ENCODE data around the gene COMT. TPM values are rescaled to one million over a fixed set of nuclear protein-coding genes. Genes with fewer than 3 reads are reported as not detected.

Gene COMT
- polyA plus RNA-seq, 4 donors, result 57.8 to 236 (median 135) TPM

DNA sequence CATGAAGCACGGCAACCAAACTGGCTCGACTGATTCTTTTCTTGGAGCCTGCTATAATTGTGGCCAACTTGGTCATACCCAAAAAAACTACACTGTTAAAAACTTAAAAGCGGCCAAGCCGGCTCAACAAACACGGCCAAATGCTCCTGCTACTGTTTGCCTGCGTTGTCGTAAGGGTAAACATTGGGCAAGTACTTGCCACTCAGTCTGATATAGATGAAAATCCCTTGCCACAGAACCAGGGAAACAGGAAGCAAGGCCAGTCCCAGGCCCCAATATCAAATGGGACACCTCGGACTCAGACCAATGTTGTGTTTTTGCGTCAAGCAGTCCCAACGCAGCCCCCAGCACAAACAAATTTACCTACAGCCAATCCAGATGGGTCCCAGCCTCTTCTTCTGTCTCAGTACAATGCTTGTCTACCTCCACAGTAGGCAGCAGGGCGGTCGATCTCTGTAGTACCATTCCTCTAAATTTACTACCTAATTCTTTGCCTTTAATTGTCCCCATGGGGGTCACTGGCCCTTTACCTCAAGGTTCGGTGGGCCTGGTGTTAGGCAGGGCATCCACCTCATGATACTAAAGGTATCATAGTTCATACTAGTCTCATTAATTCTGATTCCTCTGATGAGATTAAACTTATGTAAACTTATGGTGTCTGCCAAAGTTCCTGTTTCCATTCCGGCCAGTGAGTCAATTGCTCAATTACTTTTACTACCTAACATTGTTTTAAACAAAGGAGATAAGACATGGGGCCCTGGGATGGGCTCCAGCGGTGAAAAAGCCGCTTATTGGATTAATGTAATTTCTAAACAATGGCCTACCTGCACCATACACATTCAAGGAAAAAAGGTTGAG, 3.7 kb upstream of the COMT start:
- 69 to 83% (median 70%) methylated on average over 16 of the region's 16 CpGs for WGBS, 3 donors
- Histone ChIP-seq H3K27ac (ENCODE audit: low read depth in 1 of 3, low read length in 2 of 3) (no peak overlapping the region), H3K4me3 (ENCODE audit: low read depth in 1 of 3, low read length in 3 of 3) (no peak overlapping the region), H3K36me3 (ENCODE audit: control insufficient read depth in 3 of 3, insufficient read depth in 2 of 3, low read depth in 1 of 3, low read length in 3 of 3) (peaks cover 0 to 4% (median 0%) of the 10 kb centered on the region in 3 donors), H3K4me1 (ENCODE audit: control insufficient read depth in 3 of 3, insufficient read depth in 2 of 3, low read depth in 1 of 3, low read length in 2 of 3) (peaks cover 2 to 23% (median 7%) of the 10 kb centered on the region in 3 donors), H3K9me3 (ENCODE audit: control insufficient read depth in 2 of 2, insufficient read depth in 1 of 2, low read depth in 1 of 2, low read length in 1 of 2) (peaks cover 0 to 15% of the 10 kb centered on the region in 2 donors), H3K27me3 (ENCODE audit: control insufficient read depth in 3 of 3, insufficient read depth in 3 of 3, low read length in 3 of 3) (no peaks in the 10 kb centered on the region)
- DNase-seq (peak; percentile 59), FAIRE-seq (no peak)

DNA sequence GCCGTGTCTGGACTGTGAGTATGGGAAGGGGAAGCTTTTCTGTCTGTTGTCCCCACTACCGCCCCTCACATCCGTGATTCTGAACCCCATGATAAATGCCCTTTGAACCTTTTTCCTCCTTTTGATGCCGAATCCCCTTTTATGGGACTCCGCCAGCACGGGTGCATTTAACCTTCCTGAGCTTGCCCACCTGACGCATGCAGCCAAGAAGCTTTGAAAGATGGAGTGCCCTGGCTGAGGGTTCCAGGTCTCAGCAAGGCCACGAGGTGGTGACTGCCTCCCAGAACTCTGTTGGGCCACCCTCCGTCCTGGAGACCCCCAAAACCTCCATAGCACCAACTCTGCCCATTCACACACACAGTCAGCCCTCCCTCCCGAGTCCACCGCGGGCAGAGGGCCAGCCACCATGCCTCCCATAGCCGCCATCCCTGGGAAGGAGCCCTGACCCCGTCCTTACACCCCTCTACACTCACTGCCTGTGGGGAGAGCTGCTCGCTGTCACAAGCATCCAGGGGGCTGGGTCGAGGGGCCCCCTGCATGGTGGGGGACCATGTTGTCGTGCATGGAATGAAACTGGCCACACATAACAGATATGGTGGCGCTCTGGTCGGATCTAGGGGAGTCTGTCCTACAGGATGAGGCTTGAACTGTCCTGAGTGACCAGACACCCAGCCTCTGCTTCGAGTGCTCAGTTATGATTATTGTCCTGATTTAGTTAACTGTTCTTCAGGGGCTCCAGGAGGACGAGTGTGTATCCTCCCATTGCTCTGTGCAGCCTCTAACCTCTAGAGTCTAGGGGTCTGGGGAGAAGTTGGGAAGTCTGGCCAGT, 822 bp upstream of the COMT start:
- Histone ChIP-seq H3K27me3 (ENCODE audit: control insufficient read depth in 3 of 3, insufficient read depth in 3 of 3, low read length in 3 of 3) (no peaks in the 10 kb centered on the region), H3K27ac (ENCODE audit: low read depth in 1 of 3, low read length in 2 of 3) (peak overlapping the region in 2 of 3 donors; percentile 69 to 89), H3K36me3 (ENCODE audit: control insufficient read depth in 3 of 3, insufficient read depth in 2 of 3, low read depth in 1 of 3, low read length in 3 of 3) (peaks cover 0 to under 1% (median 0%) of the 10 kb centered on the region in 3 donors), H3K4me3 (ENCODE audit: low read depth in 1 of 3, low read length in 3 of 3) (peak overlapping the region; percentile 55 to 87 (median 68)), H3K4me1 (ENCODE audit: control insufficient read depth in 3 of 3, insufficient read depth in 2 of 3, low read depth in 1 of 3, low read length in 2 of 3) (peaks cover 2 to 34% (median 16%) of the 10 kb centered on the region in 3 donors), H3K9me3 (ENCODE audit: control insufficient read depth in 2 of 2, insufficient read depth in 1 of 2, low read depth in 1 of 2, low read length in 1 of 2) (peaks cover 0 to 7% of the 10 kb centered on the region in 2 donors)
- FAIRE-seq (no peak), DNase-seq (no peak)
- WGBS, 3 donors, result 67 to 68% (median 68%) methylated on average over 21 of the region's 21 CpGs

DNA sequence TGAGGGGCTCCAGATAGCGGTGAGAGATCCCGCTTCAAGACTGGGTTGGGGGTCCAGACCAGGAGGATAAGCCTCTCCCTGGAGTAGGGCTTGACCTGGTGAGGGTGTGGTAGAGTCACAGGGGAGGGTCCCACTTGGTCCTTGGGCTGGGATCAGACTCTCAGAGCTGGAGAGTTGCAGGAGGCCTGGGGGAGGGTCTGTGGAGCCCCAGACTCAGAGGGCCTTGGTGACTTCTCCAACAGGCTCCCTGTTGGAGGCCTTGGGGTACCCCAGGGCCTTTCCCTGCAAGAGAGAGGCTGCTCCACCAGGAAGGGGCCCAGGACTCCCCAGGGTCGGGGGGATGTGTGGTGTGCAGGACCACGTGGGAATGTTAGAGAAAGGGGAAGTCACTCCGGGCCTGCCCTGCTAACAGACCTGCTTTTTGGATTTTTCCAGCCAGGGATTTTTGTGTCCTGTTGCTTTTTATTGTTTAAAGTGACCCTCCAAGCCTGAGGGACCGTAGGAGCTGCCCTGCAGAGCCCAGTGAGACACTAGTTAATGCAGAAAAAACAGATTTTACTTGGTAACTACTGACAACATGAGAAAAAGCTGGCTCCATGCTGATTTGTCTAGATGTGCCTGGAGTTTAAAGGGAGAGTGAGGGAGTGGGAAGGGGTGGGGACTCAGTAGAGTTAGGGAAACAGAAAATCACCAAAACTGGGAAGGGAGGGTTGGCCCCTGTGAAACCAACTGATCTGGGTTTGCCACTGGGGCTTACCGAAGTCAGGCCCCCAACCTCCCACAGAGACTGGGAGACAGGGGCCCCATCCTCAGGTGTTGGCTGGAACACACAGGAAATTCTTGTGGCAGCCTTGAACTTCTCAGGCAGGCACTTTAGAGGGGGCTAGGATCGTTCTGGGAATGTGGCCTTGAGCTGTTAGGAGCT, 847 bp downstream of the COMT start:
- Histone ChIP-seq H3K4me3 (ENCODE audit: low read depth in 1 of 3, low read length in 3 of 3) (peak overlapping the region; percentile 55 to 87 (median 68)), H3K4me1 (ENCODE audit: control insufficient read depth in 3 of 3, insufficient read depth in 2 of 3, low read depth in 1 of 3, low read length in 2 of 3) (peaks cover 2 to 36% (median 16%) of the 10 kb centered on the region in 3 donors), H3K36me3 (ENCODE audit: control insufficient read depth in 3 of 3, insufficient read depth in 2 of 3, low read depth in 1 of 3, low read length in 3 of 3) (no peaks in the 10 kb centered on the region), H3K27me3 (ENCODE audit: control insufficient read depth in 3 of 3, insufficient read depth in 3 of 3, low read length in 3 of 3) (no peaks in the 10 kb centered on the region), H3K9me3 (ENCODE audit: control insufficient read depth in 2 of 2, insufficient read depth in 1 of 2, low read depth in 1 of 2, low read length in 1 of 2) (no peaks in the 10 kb centered on the region), H3K27ac (ENCODE audit: low read depth in 1 of 3, low read length in 2 of 3) (peak overlapping the region; percentile 18 to 89 (median 87))
- 5 to 10% (median 9%) methylated on average over 8 of the region's 8 CpGs for WGBS, 3 donors
- DNase-seq (peak in 1 of 2 donors; percentile 59), FAIRE-seq (no peak)

DNA sequence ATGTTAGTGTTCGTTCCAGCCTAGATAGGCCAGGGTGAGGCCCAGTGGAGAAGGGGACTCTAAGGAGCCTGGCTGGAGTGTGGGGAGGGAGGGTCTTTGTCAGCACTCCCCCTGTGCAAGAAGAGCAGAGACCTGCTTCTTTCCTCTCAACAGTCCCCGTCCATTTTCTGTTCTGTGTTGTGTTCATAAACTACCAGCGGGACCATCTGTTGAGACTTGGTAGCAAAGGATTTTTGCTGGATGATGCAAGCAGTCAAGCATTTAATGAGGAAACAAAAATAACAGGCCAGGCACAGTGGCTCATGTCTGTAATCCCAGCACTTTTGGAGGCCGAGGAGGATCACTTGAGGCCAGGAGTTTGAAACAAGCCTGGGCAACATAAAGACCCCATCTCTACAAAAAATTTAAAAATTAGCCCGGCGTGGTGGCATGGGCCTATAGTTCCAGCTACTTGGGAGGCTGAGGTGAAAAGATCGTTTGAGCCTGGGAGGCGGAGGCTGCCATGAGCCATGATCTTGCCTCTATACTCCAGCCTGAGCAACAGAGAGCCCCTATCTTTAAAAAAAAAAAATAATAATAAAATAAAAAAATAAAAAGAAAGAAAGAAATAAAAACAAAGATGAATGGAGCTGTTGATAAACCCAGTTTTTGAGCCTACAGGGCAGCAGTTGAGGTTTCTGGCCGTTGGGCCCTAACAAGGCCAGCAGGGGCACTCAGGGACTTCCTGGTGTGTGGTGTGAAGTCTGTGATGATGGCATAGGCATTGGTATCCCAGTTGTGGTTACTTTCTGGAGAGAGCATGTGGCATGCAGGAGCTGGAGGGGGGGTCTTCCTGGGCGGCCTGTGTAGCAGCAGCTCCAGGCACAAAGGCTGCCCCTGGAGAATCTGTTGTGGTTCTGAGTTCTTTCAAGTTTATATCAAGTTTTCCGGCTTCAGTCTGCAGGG, 1.8 kb downstream of the COMT start:
- DNase-seq (peak in 1 of 2 donors; percentile 42), FAIRE-seq (no peak)
- H3K9me3 ChIP-seq (ENCODE audit: control insufficient read depth in 2 of 2, insufficient read depth in 1 of 2, low read depth in 1 of 2, low read length in 1 of 2), result no peaks in the 10 kb centered on the region
- H3K36me3 ChIP-seq (ENCODE audit: control insufficient read depth in 3 of 3, insufficient read depth in 2 of 3, low read depth in 1 of 3, low read length in 3 of 3), result peaks cover 0 to 4% (median 0%) of the 10 kb centered on the region in 3 donors
- peaks cover 2 to 30% (median 16%) of the 10 kb centered on the region in 3 donors for H3K4me1 ChIP-seq (ENCODE audit: control insufficient read depth in 3 of 3, insufficient read depth in 2 of 3, low read depth in 1 of 3, low read length in 2 of 3)
- H3K27ac ChIP-seq (ENCODE audit: low read depth in 1 of 3, low read length in 2 of 3), result peak overlapping the region; percentile 1 to 89 (median 87)
- peak overlapping the region in 1 of 3 donors; percentile 55 for H3K4me3 ChIP-seq (ENCODE audit: low read depth in 1 of 3, low read length in 3 of 3)
- 58 to 77% (median 69%) methylated on average over 11 of the region's 11 CpGs for WGBS, 3 donors
- H3K27me3 ChIP-seq (ENCODE audit: control insufficient read depth in 3 of 3, insufficient read depth in 3 of 3, low read length in 3 of 3), result no peaks in the 10 kb centered on the region

DNA sequence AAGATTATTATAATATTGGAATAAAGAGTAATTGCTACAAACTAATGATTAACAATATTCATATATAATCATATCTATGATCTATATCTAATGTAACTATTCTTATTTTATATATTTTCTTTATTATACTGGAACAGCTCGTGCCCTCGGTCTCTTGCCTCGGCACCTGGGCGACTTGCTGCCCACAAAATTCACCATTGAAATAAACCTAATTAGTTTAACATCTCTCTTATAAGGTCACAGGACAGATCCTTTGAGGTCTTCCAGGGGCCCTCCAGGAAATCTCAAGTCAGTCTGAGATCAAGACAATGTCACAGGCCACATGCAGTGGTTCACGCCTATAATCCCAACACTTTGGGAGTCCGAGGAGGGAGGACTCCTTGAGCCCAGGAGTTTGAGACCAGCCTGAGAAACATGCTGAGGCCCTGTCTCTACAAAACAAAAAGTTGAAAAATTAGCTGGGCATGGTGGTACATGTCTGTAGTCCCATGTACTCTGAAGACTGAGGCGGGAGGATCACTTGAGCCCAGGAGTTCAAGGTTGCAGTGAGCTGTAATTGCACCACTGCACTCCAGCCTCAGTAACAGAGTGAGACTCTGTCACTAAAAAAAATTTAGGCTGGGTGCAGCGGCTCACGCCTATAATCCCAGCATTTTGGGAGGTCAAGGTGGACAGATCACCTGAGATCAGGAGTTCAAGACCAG, 6.6 kb downstream of the COMT start:
- FAIRE-seq, result no peak
- Histone ChIP-seq H3K36me3 (ENCODE audit: control insufficient read depth in 3 of 3, insufficient read depth in 2 of 3, low read depth in 1 of 3, low read length in 3 of 3) (peaks cover 0 to 20% (median 0%) of the 10 kb centered on the region in 3 donors), H3K4me1 (ENCODE audit: control insufficient read depth in 3 of 3, insufficient read depth in 2 of 3, low read depth in 1 of 3, low read length in 2 of 3) (peaks cover 0 to 17% (median 6%) of the 10 kb centered on the region in 3 donors), H3K9me3 (ENCODE audit: control insufficient read depth in 2 of 2, insufficient read depth in 1 of 2, low read depth in 1 of 2, low read length in 1 of 2) (no peaks in the 10 kb centered on the region), H3K27me3 (ENCODE audit: control insufficient read depth in 3 of 3, insufficient read depth in 3 of 3, low read length in 3 of 3) (no peaks in the 10 kb centered on the region), H3K4me3 (ENCODE audit: low read depth in 1 of 3, low read length in 3 of 3) (no peak overlapping the region), H3K27ac (ENCODE audit: low read depth in 1 of 3, low read length in 2 of 3) (no peak overlapping the region)
- no peak for DNase-seq
- 66 to 82% (median 69%) methylated on average over 9 of the region's 9 CpGs for WGBS, 3 donors

DNA sequence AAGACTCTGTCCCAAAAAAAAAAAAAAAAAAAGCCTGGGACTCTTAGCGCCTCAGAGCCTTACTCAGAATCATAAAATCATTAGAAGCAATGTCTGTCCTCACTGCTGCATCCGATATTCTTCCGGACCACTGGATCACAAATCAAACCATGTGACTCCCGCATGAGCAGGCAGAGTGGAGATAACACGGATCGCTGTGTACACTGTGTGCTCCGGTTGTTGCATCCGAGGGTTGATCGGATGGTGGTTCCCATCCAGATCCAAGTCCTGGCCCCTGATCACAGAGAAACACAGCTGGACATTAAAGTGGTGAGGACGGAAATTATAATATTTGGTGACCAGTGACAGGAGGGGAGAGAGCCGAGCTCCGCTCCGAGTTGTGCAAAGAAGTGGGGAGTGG, 9.8 kb downstream of the COMT start:
- Histone ChIP-seq H3K27me3 (ENCODE audit: control insufficient read depth in 3 of 3, insufficient read depth in 3 of 3, low read length in 3 of 3) (no peaks in the 10 kb centered on the region), H3K27ac (ENCODE audit: low read depth in 1 of 3, low read length in 2 of 3) (no peak overlapping the region), H3K4me3 (ENCODE audit: low read depth in 1 of 3, low read length in 3 of 3) (no peak overlapping the region), H3K36me3 (ENCODE audit: control insufficient read depth in 3 of 3, insufficient read depth in 2 of 3, low read depth in 1 of 3, low read length in 3 of 3) (peaks cover 0 to 26% (median 0%) of the 10 kb centered on the region in 3 donors), H3K9me3 (ENCODE audit: control insufficient read depth in 2 of 2, insufficient read depth in 1 of 2, low read depth in 1 of 2, low read length in 1 of 2) (no peaks in the 10 kb centered on the region), H3K4me1 (ENCODE audit: control insufficient read depth in 3 of 3, insufficient read depth in 2 of 3, low read depth in 1 of 3, low read length in 2 of 3) (peaks cover 0 to 16% (median 0%) of the 10 kb centered on the region in 3 donors)
- WGBS, 3 donors, result 85 to 87% (median 86%) methylated on average over 13 of the region's 13 CpGs
- DNase-seq (no peak), FAIRE-seq (no peak)
